Islet of Langerhans (tissue), 1 donor: ENCODE data around the gene BCAR1.
"Not testable (repeated sequence)": the region's sequence is repeated elsewhere in the genome, so short reads cannot be mapped to it uniquely, and the experiment has no call there.

Experiments
- FAIRE-seq: peaks from one replicate; lab custom pipeline; 2011; peaks lifted over from hg19 to GRCh38; lab: Jason Lieb, UNC

BCAR1 gene

GRCh38 chr16:75238132-75238852 is 13.1 kb downstream of the BCAR1 start:
- no peak for FAIRE-seq

- FAIRE-seq: no peak
These were observed 13.9 kb downstream of the BCAR1 start for GRCh38 chr16:75237398-75238131.

DNA sequence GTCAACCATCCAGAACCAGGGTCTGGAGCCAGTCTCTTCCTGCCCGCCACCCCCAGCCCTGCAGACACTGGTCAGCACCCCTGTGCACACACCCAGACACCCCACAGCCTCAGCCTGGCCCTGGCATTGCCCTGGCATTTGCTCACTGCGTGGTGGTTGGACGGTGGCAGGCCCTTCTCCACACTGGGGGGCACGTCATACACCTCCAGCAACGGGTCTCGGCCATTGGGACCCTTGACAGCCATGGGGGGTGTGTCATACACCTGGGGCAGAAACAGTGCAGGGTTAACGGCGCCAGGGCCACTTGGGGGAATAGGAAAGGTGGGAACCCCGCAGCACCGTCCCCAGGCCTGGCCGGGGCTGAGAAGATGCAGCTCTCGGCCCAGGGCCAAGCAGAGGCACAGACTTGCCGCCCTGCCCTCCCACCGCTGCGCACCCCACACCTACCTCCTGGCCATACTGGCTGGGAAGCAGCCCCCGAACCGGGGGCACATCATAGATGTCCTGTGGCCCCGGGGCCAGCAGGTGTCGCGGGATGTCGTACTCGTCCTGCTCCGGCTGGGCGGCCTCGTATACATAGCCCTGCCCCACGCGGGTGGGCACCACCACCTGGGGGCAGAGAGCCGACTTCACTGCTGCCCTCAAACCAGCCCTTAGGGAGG is 14.6 kb downstream of the BCAR1 start:
- FAIRE-seq: no peak

DNA sequence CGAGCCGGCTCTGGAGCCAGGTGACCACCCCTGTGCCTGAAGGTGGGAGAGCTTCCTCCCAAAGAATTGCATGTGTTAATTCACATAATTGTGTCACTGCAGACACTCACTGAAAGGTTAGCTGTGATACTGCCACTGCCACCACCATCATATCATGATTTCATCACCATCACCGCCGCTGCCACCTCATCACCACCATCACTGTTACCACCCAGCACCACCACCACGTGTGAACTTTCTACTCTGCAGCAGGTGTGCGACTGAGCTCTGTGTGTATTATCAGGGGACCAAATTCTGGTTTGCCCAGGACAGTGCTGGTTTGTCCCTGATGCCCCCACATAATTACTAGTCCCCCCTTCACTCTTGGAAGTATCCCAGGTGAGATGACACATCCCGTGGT is 15.2 kb downstream of the BCAR1 start:
- no peak for FAIRE-seq

- FAIRE-seq: no peak
These were observed 15.7 kb downstream of the BCAR1 start for GRCh38 chr16:75235721-75236193.

DNA sequence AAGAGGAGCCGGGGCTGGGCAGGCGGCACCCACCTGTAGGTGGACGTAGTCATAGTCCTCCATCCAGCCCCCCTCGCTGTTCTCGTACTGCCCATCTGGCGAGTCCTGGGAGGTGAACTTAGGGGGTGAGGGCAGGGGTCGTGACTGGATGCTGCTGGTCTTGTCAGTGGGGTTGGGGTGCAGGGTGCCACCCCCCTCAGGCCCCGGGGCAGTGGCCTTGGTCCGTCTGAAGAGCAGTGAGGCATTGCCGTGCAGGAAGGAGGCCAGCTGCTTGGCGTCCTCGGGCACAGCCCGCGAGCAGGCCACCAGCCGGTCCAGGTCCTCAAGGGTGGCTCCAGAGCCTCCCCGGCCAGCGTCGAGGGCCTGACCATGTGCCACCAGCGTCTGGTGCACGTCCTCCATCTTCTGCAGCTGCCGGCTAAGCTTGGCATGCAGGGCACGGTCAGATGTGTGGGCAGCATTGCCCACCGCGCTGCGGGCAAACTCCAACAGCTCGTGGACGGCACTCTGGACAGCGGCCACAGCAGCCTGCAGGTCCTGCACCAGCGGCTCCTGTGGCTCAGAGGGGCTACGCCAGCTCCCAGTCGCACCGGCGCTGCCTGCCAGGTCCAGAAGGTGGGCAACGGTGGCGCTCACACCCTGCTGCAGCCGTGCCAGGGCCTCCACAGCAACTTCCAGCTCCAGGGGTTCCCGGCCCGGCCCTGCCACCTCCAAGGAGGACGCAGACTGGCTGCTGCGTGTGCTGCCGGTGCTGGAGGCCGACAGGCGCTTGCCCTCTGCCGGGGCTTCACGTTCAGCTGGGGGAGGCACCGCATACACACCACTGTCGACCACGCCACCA is 16.3 kb downstream of the BCAR1 start:
- no peak for FAIRE-seq

- FAIRE-seq: no peak
These were observed 17.8 kb downstream of the BCAR1 start for GRCh38 chr16:75233611-75233938.

DNA sequence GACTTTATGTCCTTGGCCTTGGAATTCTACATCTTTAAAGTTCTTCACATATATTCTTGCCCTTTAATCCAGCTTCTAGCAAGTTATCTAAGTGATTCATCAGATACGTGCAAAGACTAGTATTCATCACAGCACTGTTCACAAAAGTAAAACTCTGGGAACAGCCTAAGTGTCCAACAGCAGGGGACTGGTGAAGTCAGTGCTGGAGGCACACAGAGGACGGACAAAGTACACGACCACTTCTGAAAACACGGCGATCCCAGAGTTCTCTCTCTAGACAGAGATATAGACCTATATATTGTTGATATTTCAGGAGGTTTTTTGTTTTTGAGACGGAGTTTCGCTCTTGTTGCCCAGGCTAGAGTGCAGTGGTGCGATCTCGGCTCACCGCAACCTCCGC is 19.9 kb downstream of the BCAR1 start:
- no peak for FAIRE-seq

DNA sequence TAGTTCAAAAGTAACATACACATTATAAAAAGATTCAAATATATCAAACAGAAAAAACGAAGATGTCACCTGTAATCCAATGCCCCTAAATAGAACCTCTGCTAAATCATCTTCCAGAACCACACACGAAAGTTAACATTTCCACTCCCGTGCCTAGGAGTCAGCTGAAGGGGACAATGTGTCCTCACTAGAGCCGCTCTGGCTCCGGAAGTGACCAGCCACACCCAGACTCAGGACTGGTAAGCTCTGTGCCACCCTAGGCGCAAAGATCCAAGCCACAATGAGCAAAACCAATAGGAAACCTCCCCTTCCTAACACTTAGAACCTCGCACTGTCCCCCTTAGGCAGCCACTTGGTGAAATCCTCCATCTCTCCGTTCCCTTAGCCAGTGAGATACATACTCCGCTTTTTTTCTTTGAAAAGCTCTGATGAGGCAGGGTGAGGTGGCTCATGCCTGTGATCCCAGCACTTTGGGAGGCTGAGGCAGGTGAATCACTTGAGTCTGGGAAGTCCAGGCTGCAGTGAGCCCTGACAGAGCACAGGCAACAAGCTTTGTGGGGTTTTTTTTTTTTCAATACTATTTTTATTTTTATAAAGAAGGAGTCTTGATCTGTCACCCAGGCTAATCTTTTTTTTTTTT is 20.8 kb downstream of the BCAR1 start:
- FAIRE-seq: no peak

DNA sequence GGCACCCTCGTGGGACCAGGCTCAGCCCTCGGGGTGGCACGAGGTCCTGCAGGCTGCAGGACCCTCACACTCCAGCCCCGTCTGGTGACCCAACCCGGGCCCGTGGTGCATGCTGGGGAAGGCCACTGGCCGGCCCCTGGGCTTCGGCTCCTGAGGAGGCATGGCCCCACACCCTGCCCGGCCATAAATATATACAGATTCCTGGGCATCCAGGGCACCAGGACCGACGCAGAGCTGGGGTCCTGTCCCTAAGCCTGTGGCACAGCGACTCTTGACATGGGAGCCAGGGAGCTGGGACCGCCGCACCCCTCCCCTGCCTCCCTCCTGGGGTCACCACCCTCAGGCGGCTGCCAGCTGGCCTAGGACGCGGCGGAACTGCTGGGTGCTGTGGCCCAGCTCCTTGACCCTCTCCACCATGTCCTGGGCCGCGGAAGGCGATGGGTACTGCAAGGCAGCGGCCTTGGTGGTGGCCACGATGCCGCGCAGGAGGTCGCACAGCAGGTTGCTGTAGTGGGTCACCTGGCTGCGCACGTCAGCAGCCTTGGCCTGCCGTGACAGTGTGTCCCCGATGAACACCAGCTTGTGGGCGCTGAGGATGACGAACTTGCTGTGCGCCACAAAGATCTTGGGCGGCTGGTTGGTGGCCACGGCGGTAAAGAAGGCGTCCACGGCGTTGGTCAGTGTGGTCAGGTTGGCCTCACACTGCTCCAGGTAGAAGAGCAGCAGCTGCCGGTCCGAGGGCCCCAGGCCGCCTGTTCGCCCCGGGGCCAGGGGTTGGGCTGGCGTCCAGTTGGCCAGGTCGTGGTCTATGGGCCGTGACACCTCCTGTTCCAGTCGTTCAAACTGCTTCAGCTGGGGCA is 22.0 kb downstream of the BCAR1 start:
- FAIRE-seq: no peak

DNA sequence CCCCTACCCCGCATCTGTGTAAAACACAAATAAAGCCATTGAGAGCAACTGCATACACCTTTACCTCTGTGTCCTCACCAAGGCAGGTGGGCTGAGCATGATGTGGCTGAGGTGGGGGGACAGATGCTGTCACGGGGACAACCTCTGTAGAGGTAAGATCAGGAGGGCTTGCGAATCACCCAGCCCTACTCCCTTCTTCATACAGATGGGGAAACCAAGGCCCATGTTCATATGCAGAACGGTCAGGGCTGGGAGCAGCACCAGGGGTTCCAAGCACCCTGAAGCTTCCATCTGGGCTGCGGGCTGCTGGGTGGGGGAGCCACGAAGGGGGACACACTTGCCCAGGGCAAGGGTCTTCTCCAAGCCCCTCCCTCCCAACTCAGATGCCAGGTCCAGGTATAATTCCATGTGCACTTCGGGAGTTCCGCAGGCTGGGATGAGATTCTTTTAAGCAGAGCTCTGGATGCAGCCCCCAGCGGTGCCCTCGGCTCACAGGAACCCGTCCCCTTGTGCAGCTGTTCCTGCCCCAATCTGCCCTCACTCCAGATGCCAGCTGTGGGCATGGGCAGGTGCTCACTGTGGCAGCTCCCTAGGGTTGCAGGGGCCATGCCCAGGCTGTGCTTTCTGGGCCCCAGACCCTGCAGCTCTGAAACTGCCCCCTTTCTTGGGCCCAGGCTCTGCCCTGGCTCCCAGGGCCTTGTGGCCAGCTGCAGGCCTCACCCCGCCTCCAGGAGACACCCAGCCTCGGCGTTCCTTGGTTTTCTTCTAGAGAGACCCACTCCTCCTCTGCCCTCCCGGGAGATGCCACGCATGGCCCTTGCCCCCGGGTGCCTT is 23.1 kb downstream of the BCAR1 start:
- FAIRE-seq: no peak

- no peak for FAIRE-seq
These were observed 23.9 kb downstream of the BCAR1 start for GRCh38 chr16:75227361-75228142.

- FAIRE-seq: no peak
These were observed 24.7 kb downstream of the BCAR1 start for GRCh38 chr16:75226550-75227360.

DNA sequence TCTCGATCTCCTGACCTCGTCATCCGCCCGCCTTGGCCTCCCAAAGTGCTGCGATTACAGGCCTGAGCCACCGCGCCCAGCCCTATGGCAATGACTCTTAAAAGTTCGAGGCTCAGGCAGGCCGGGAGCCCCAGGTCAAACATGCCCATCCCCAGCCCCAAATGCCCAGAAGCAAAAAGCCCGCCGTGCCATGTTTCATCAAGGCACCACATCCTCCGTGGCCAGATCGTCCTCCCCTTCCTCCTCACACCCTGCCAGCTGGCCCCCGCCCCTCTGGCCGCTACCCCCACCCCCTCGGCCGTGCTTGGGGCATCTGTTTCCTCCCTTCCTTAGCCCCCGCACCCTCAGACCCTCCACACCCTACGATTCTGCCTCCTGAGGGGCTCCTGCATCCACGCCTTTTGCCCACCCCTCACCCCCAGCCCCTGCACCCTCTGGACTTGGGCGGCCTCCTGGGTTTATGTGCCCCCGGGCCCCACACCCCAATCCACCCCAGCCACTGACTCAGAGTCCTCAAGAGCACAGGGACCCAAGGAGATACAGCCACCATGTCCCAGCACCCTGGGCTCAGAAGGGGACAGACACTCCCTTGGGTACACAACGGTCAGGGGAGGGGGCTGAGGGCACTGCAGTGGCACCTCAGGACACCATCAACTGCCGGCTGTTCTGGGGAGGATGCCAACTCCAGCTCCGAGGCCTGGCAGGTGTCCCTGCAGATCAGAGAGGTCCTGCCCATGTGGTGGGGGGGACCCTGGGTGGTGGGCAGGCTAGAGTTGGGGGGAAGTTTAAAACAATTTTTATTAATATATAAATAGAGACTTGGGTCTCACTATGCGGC is 25.5 kb downstream of the BCAR1 start:
- FAIRE-seq: no peak

DNA sequence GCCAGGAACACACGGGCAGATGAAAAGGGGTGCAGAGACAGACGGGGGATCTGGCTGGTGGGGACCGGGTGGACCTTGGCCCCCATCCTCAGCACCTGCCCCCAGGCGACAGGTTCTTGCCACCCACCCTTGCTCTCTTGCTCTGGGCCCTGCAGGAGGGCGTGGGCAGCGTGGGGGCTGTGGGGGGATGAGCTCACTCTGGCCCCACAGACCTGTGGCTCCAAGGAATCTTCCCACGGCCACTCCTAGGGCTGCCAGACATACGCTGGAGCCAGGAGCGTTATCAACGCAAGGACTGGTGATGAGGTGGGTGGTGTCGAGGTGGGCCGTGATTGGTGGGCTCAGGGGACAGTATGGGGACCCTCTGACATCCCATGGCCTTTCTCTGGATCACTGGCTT is 26.3 kb downstream of the BCAR1 start:
- FAIRE-seq: no peak

DNA sequence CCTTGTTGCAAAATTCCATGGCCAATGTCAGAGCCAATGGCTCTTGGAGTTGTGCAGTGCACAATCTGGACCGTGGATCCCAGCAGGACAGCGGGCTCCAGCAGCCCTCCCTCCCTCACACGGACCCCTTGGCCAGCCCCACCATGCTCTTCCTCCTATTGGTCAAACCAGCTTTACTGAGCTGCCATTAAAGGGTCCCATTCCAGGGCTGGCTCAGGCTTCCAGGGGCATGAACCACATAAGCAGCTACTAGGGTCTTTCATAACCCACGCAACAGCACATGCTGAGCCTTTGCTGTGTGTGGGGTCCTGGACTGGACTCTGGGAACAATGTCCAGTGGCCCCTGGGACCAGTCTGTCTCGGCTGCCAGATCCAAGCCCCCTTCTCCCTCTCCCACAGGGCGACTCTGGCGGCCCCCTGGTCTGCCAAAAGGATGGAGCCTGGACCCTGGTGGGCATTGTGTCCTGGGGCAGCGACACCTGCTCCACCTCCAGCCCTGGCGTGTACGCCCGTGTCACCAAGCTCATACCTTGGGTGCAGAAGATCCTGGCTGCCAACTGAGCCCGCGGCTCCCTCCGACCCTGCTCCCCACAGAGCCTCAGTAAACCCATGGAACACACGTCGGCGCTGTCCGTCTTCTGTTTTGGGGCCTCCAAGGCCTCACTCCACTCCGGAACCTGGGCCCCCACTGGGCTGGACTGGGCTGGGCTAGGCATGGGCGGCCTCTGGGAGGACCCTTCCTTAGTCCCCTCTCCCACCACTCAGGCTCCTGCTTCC is 26.9 kb downstream of the BCAR1 start:
- no peak for FAIRE-seq

GRCh38 chr16:75223129-75223528 is 28.3 kb downstream of the BCAR1 start:
- FAIRE-seq: not testable (repeated sequence)
